H1 (cell line): ENCODE results near the gene CRHR2. TPM values are rescaled to one million over a fixed set of nuclear protein-coding genes. Genes with fewer than 3 reads are reported as not detected.

Experiments used
- CTCF ChIA-PET: fragments of 300-600 bp; sonication (Branson Sonifier 250); formaldehyde crosslinking; loops from one replicate; lab custom pipeline; 2021; ENCODE audit not compliant: partially characterized antibody; lab: Charles Lee
- POLR2A ChIA-PET: fragments of 300-600 bp; sonication (Branson Sonifier 250); formaldehyde crosslinking; loops from one replicate; lab custom pipeline; 2021; ENCODE audit warnings: inconsistent platforms; ENCODE audit not compliant: partially characterized antibody; lab: Charles Lee
- DNase-seq, 2 experiments: peaks; one replicate each; pipeline versions ENCODE4 v3.0.0 to v3.0.0-alpha.2; 2010 to 2022; ENCODE audit warnings: low spot score in 2 of 2, low read depth in 1 of 2, mixed read lengths in 1 of 2
- FAIRE-seq: peaks from 2 replicates; lab custom pipeline; 2011; peaks lifted over from hg19 to GRCh38; lab: Jason Lieb, UNC
- H2AFZ ChIP-seq: 2 replicates; pipeline ENCODE4 v1.8.1; 2012; ENCODE audit warnings: low read length, inconsistent platforms
- H2AK5ac ChIP-seq: 2 replicates; pipeline ENCODE4 v1.6.1; 2013; ENCODE audit warnings: low read depth, low read length
- H2BK120ac ChIP-seq: replicated peaks from 2 replicates; pipeline ENCODE3; 2013; ENCODE audit warnings: low read depth, low read length, inconsistent platforms
- H2BK12ac ChIP-seq: 2 replicates; pipeline ENCODE4 v1.6.1; 2013; ENCODE audit warnings: low read depth, low read length
- H2BK15ac ChIP-seq: 2 replicates; pipeline ENCODE4 v1.6.1; 2013; ENCODE audit warnings: low read length
- H2BK20ac ChIP-seq: 2 replicates; pipeline ENCODE4 v1.6.1; 2013; ENCODE audit warnings: low read length
- H2BK5ac ChIP-seq: 2 replicates; pipeline ENCODE4 v1.6.1; 2013; ENCODE audit warnings: low read depth, low read length
- H3K14ac ChIP-seq: 2 replicates; pipeline ENCODE4 v1.6.1; 2013; ENCODE audit warnings: inconsistent platforms; ENCODE audit not compliant: insufficient read length
- H3K18ac ChIP-seq: 2 replicates; pipeline ENCODE4 v1.6.1; 2013; ENCODE audit warnings: low read length; ENCODE audit errors: extremely low read depth
- H3K23ac ChIP-seq: 2 replicates; pipeline ENCODE4 v1.6.1; 2013; ENCODE audit warnings: inconsistent platforms; ENCODE audit not compliant: insufficient read length
- H3K23me2 ChIP-seq: 2 replicates; pipeline ENCODE4 v1.6.1; 2013; ENCODE audit warnings: low read depth, low read length
- H3K27ac ChIP-seq: 2 replicates; pipeline ENCODE4 v1.6.1; 2011; ENCODE audit warnings: low read depth, low read length, inconsistent platforms
- H3K27me3 ChIP-seq, 4 experiments: replicated peaks in 1 of 4; 1 replicate in 1 of 4; 2 replicates in 3 of 4; pipeline versions ENCODE4 v1.6.1 to v1.8.1; 2011 to 2013; ENCODE audit warnings: low read length in 3 of 4, mild to moderate bottlenecking in 3 of 4, inconsistent platforms in 2 of 4, mixed read lengths in 2 of 4, moderate library complexity in 1 of 4; ENCODE audit not compliant: control insufficient read depth in 3 of 4, insufficient read depth in 3 of 4; ENCODE audit errors: extremely low read depth in 1 of 4
- H3K36me3 ChIP-seq, 4 experiments: 2 replicates each; pipeline versions ENCODE4 v1.6.1 to v1.8.1; 2011 to 2013; ENCODE audit warnings: mild to moderate bottlenecking in 4 of 4, low read length in 3 of 4, moderate library complexity in 2 of 4, control low read depth in 1 of 4, inconsistent platforms in 1 of 4; ENCODE audit not compliant: insufficient read depth in 4 of 4, control insufficient read depth in 2 of 4
- H3K4ac ChIP-seq: replicated peaks from 2 replicates; pipeline ENCODE3; 2013; ENCODE audit warnings: low read length, low read depth, mixed read lengths, inconsistent platforms; ENCODE audit not compliant: insufficient read length
- H3K4me1 ChIP-seq, 4 experiments: replicated peaks in 1 of 4; 1 replicate in 1 of 4; 2 replicates in 3 of 4; pipeline versions ENCODE4 v1.6.1 to v1.8.1; 2011 to 2013; ENCODE audit warnings: low read length in 3 of 4, inconsistent platforms in 2 of 4, mixed read lengths in 1 of 4; ENCODE audit not compliant: insufficient read depth in 4 of 4, control insufficient read depth in 3 of 4
- H3K4me2 ChIP-seq, 2 experiments: 2 replicates each; pipeline versions ENCODE4 v1.6.1 to v1.8.1; 2011 to 2013; ENCODE audit warnings: low read depth in 2 of 2, low read length in 2 of 2, control low read depth in 1 of 2, inconsistent platforms in 1 of 2, mild to moderate bottlenecking in 1 of 2; ENCODE audit not compliant: insufficient read depth in 1 of 2
- H3K4me3 ChIP-seq, 4 experiments: fragments of 200-600, 300-600 bp in 1 of 4; sonication (generic), shearing (Covaris generic), sonication (Bioruptor Twin) in 1 of 4; 2 replicates each; pipeline versions ENCODE4 v1.5.1 to v1.8.1; 2011 to 2016; ENCODE audit warnings: low read length in 4 of 4, low read depth in 3 of 4, control low read depth in 2 of 4, inconsistent platforms in 2 of 4, mild to moderate bottlenecking in 2 of 4, mixed read lengths in 1 of 4, moderate library complexity in 1 of 4; ENCODE audit not compliant: insufficient read depth in 2 of 4; ENCODE audit errors: extremely low read depth in 1 of 4
- H3K56ac ChIP-seq: replicated peaks from 2 replicates; pipeline ENCODE3; 2013; ENCODE audit warnings: low read depth, mild to moderate bottlenecking, mixed read lengths, low read length, inconsistent platforms; ENCODE audit not compliant: insufficient read length
- H3K79me1 ChIP-seq: 2 replicates; pipeline ENCODE4 v1.6.1; 2013; ENCODE audit warnings: low read depth, low read length, control low read depth
- H3K79me2 ChIP-seq, 2 experiments: 2 replicates each; pipeline versions ENCODE4 v1.6.1 to v1.8.1; 2012 to 2013; ENCODE audit warnings: low read length in 2 of 2, mild to moderate bottlenecking in 2 of 2, inconsistent platforms in 1 of 2; ENCODE audit not compliant: insufficient read depth in 2 of 2, control insufficient read depth in 1 of 2
- H3K9ac ChIP-seq, 4 experiments: replicated peaks in 1 of 4; 1 replicate in 1 of 4; 2 replicates in 3 of 4; pipeline versions ENCODE4 v1.6.1 to v1.8.1; 2011 to 2013; ENCODE audit warnings: low read depth in 3 of 4, low read length in 3 of 4, control low read depth in 2 of 4, mild to moderate bottlenecking in 2 of 4, moderate library complexity in 2 of 4, inconsistent platforms in 1 of 4; ENCODE audit errors: extremely low read depth in 1 of 4
- H3K9me3 ChIP-seq, 2 experiments: 2 replicates each; pipeline versions ENCODE4 v1.6.1 to v1.8.1; 2012 to 2013; ENCODE audit warnings: mild to moderate bottlenecking in 2 of 2, moderate library complexity in 2 of 2, control low read depth in 1 of 2, inconsistent platforms in 1 of 2, low read depth in 1 of 2, low read length in 1 of 2, mixed read lengths in 1 of 2; ENCODE audit not compliant: insufficient read depth in 2 of 2
- H4K20me1 ChIP-seq, 2 experiments: replicated peaks in 1 of 2; 2 replicates each; pipeline versions ENCODE3 to v1.8.1; 2011 to 2013; ENCODE audit warnings: inconsistent platforms in 2 of 2, low read length in 2 of 2, mild to moderate bottlenecking in 1 of 2; ENCODE audit not compliant: insufficient read depth in 2 of 2, control insufficient read depth in 1 of 2
- H4K5ac ChIP-seq: 2 replicates; pipeline ENCODE4 v1.6.1; 2013; ENCODE audit warnings: low read length, low read depth, mixed read lengths, inconsistent platforms; ENCODE audit not compliant: insufficient read length
- H4K8ac ChIP-seq: 2 replicates; pipeline ENCODE4 v1.8.0; 2013; ENCODE audit warnings: mild to moderate bottlenecking, moderate library complexity, low read length, inconsistent platforms; ENCODE audit not compliant: insufficient read depth; ENCODE audit errors: extremely low read depth
- H4K91ac ChIP-seq: replicated peaks from 2 replicates; pipeline ENCODE3; 2013; ENCODE audit warnings: low read length, mixed read lengths, inconsistent platforms; ENCODE audit not compliant: insufficient read length
- CBX8 ChIP-seq: fragments of 300-800, 300-1000 bp; sonication (generic); IDR thresholded peaks from 2 replicates; pipeline ENCODE4 v1.7.1; 2016; ENCODE audit warnings: low read depth, low read length, borderline replicate concordance
- CREB1 ChIP-seq: IDR thresholded peaks from 2 replicates; pipeline ENCODE4 v1.6.1; 2012; ENCODE audit warnings: inconsistent platforms
- EP300 ChIP-seq, 2 experiments: IDR thresholded peaks; 1 replicate in 1 of 2; 2 replicates in 1 of 2; pipeline ENCODE4 v1.6.1; 2011 to 2012; ENCODE audit warnings: low read depth in 2 of 2, low read length in 2 of 2, mild to moderate bottlenecking in 2 of 2, borderline replicate concordance in 1 of 2, inconsistent platforms in 1 of 2, moderate library complexity in 1 of 2
- EZH2 ChIP-seq: fragments of 200-600 bp; sonication (generic); IDR thresholded peaks from 2 replicates; pipeline ENCODE4 v1.7.1; 2012; ENCODE audit warnings: low read depth, mild to moderate bottlenecking, moderate library complexity, low read length, inconsistent platforms; ENCODE audit not compliant: severe bottlenecking
- NANOG ChIP-seq: IDR thresholded peaks from 2 replicates; pipeline ENCODE4 v1.6.1; 2011; ENCODE audit warnings: low read length, low read depth, mild to moderate bottlenecking, inconsistent platforms; ENCODE audit not compliant: insufficient read depth, poor library complexity, severe bottlenecking
- TEAD4 ChIP-seq: IDR thresholded peaks from 2 replicates; pipeline ENCODE4 v1.6.1; 2012; ENCODE audit warnings: low read depth, low read length, inconsistent platforms, mixed read lengths
- WGBS, 2 experiments: shearing (Covaris generic) in 1 of 2; methylation state at CpG; one replicate each; pipeline versions ENCODE4 v1.1.6 to v1.1.7; 2013 to 2015; ENCODE audit warnings: low lambda C conversion rate in 2 of 2, mixed read lengths in 2 of 2, inconsistent platforms in 1 of 2, low coverage in 1 of 2, missing lambda C conversion rate in 1 of 2; ENCODE audit not compliant: insufficient replicate concordance in 2 of 2, insufficient coverage in 1 of 2, insufficient read length in 1 of 2; ENCODE audit errors: extremely low coverage in 1 of 2, missing lambda C conversion rate in 1 of 2; 5-methylcytosine and 5-hydroxymethylcytosine counted together
- polyA plus RNA-seq, 7 experiments: library from polyadenylated mRNA; depleted of rRNA in 3 of 7; stranded (reverse) in 5 of 7; unstranded in 2 of 7; fragments of >200 nt in 5 of 7; fragments of 200-250 nt in 2 of 7; gene quantifications; 1 replicate in 5 of 7; 2 replicates in 1 of 7; 4 replicates in 1 of 7; pipeline versions ENCODE4 v1.2.1 to v1.2.3, GENCODE V29; 2011 to 2013; ENCODE audit warnings: missing spikeins in 2 of 7, mixed read lengths in 2 of 7
- total RNA-seq: library from RNA; stranded (reverse); fragmentation: NEBNext Ultra II Directional; extraction: Animal tissue kit (Norgen Biotek cat#: 25700); gene quantifications from 2 replicates; pipeline ENCODE4 v1.2.1, GENCODE V29; 2021

CRHR2 gene
- total and polyA plus RNA-seq, 2 of the 8 experiments (the other 6 are each of a cell fraction or from before 2014, with no cell fraction given), result 0.37 to 1.3 TPM

- Histone ChIP-seq H4K91ac (no peak overlapping the region), H3K79me1 (no peaks in the 10 kb centered on the region; the same call in 1 of the 2 replicates), H3K18ac (no peak overlapping the region), H4K5ac (no peak overlapping the region), H2BK120ac (no peak overlapping the region), H2AFZ (no peak overlapping the region), H3K4ac (no peak overlapping the region), H3K27ac (no peak overlapping the region), H3K23me2 (no peaks in the 10 kb centered on the region), H2BK5ac (no peak overlapping the region), H2BK15ac (no peak overlapping the region), H2BK20ac (no peak overlapping the region), H3K36me3 (no peaks in the 10 kb centered on the region), H3K4me3 (no peak overlapping the region), H3K9me3 (no peaks in the 10 kb centered on the region), H4K20me1 (peaks cover 2 to 13% of the 10 kb centered on the region in 2 experiments), H2AK5ac (no peak overlapping the region), H3K14ac (no peak overlapping the region), H3K4me2 (no peak overlapping the region), H3K4me1 (peaks cover 0 to 8% (median 4%) of the 10 kb centered on the region in 4 experiments; a peak in 3 of 7 replicates), H3K9ac (no peak overlapping the region), H3K27me3 (peaks cover 0 to 3% (median 0%) of the 10 kb centered on the region in 4 experiments; a peak in 2 of 7 replicates), H3K23ac (no peak overlapping the region), H4K8ac (no peak overlapping the region), H2BK12ac (no peak overlapping the region), H3K79me2 (no peaks in the 10 kb centered on the region), H3K56ac (no peak overlapping the region)
- ChIA-PET CTCF (interaction anchor here (0.6 to 3.4 kb wide), 8 partner anchors 12 to 123 kb away, joined by 3 to 22 read pairs (median 3); partner anchors contain the start of gene CRHR2), POLR2A (interaction anchor here (1.0 to 3.0 kb wide), 4 partner anchors 11 to 21 kb away, joined by 3 to 11 read pairs (median 5); partner anchors contain the start of gene CRHR2)
- DNase-seq, result no peak
- no peak for FAIRE-seq
- 82% methylated on average over 4 of the region's 4 CpGs; no CpG with 5 or more reads in 1 of the 2 experiments for WGBS, 2 experiments
- TF ChIP-seq TEAD4 (no peak), CREB1 (no peak), NANOG (no peak), EZH2 (no peak), EP300 (IDR thresholded peaks at IDR 0.05; ENCODE audit: borderline replicate concordance in 1 of 2, low read depth in 2 of 2, low read length in 2 of 2) (no peak), CBX8 (no peak)
Measured at GRCh38 chr7:30668102-30668501, 14.2 kb downstream of the CRHR2 start.
